Skeletal muscle tissue (tissue), 4 donors: Measurements from ENCODE around the gene TPRN. TPM values are rescaled to one million over a fixed set of nuclear protein-coding genes. Genes with fewer than 3 reads are reported as not detected.

Source experiments
- H3K27ac ChIP-seq: one replicate; pipeline ENCODE4 v1.7.0; 2013; ENCODE audit warnings: mild to moderate bottlenecking, low read depth, low read length, inconsistent platforms
- H3K27me3 ChIP-seq, 3 donors: one replicate each; pipeline ENCODE4 v1.7.0; 2013; ENCODE audit warnings: low read length in 3 of 3; ENCODE audit not compliant: control insufficient read depth in 3 of 3, insufficient read depth in 3 of 3
- H3K36me3 ChIP-seq, 3 donors: one replicate each; pipeline ENCODE4 v1.7.0; 2013; ENCODE audit warnings: low read length in 3 of 3; ENCODE audit not compliant: control insufficient read depth in 3 of 3, insufficient read depth in 3 of 3
- H3K4me1 ChIP-seq, 3 donors: one replicate each; pipeline ENCODE4 v1.7.0; 2013; ENCODE audit warnings: low read length in 3 of 3, mild to moderate bottlenecking in 3 of 3; ENCODE audit not compliant: control insufficient read depth in 3 of 3, insufficient read depth in 3 of 3
- H3K4me3 ChIP-seq, 3 donors: one replicate each; pipeline ENCODE4 v1.7.0; 2013; ENCODE audit warnings: low read length in 3 of 3
- H3K9ac ChIP-seq, 3 donors: one replicate each; pipeline ENCODE4 v1.7.0; 2013; ENCODE audit warnings: low read length in 3 of 3, mild to moderate bottlenecking in 3 of 3, moderate library complexity in 2 of 3, low read depth in 1 of 3
- H3K9me3 ChIP-seq, 3 donors: one replicate each; pipeline ENCODE4 v1.7.0; 2013; ENCODE audit warnings: low read length in 3 of 3; ENCODE audit not compliant: control insufficient read depth in 3 of 3
- total RNA-seq: library from RNA; depleted of rRNA; stranded (reverse); fragments of >200 nt; gene quantifications from one replicate; pipeline ENCODE4 v1.2.3, GENCODE V29; 2014
- donor health status: Osteomylitis.

TPRN gene
- total RNA-seq, 1 donor from 2014 or later, result 2.6 TPM

- Histone ChIP-seq H3K4me1 (peaks cover 14 to 34% (median 22%) of the 10 kb centered on the region in 3 donors), H3K9me3 (no peaks in the 10 kb centered on the region), H3K27me3 (no peaks in the 10 kb centered on the region), H3K9ac (peak overlapping the region in 2 of 3 donors; percentile 8 to 80), H3K4me3 (peak overlapping the region in 1 of 3 donors; percentile 58), H3K36me3 (peaks cover 0 to 2% (median 0%) of the 10 kb centered on the region in 3 donors), H3K27ac (no peak overlapping the region)
Measured at GRCh38 chr9:137218212-137218753, 17.7 kb upstream of the TPRN start.

GRCh38 chr9:137217276-137218211 lies 17.0 kb upstream of the TPRN start:
- Histone ChIP-seq H3K9me3 (no peaks in the 10 kb centered on the region), H3K27ac (peak overlapping the region; percentile 25), H3K36me3 (peaks cover 0 to 2% (median 0%) of the 10 kb centered on the region in 3 donors), H3K9ac (peak overlapping the region; percentile 2 to 80 (median 69)), H3K4me3 (peak overlapping the region; percentile 38 to 64 (median 58)), H3K27me3 (no peaks in the 10 kb centered on the region), H3K4me1 (peaks cover 8 to 27% (median 16%) of the 10 kb centered on the region in 3 donors)

- no peaks in the 10 kb centered on the region for H3K9me3 ChIP-seq
- peaks cover 8 to 27% (median 15%) of the 10 kb centered on the region in 3 donors for H3K4me1 ChIP-seq
- no peak overlapping the region for H3K4me3 ChIP-seq
- H3K36me3 ChIP-seq, result peaks cover 0 to 2% (median 0%) of the 10 kb centered on the region in 3 donors
- no peak overlapping the region for H3K27ac ChIP-seq
- no peaks in the 10 kb centered on the region for H3K27me3 ChIP-seq
- peak overlapping the region in 1 of 3 donors; percentile 69 for H3K9ac ChIP-seq
Measured at GRCh38 chr9:137216188-137216965, 15.8 kb upstream of the TPRN start.

- peaks cover 8 to 27% (median 14%) of the 10 kb centered on the region in 3 donors for H3K4me1 ChIP-seq
- no peak overlapping the region for H3K27ac ChIP-seq
- peaks cover 0 to 2% (median 0%) of the 10 kb centered on the region in 3 donors for H3K36me3 ChIP-seq
- no peak overlapping the region for H3K4me3 ChIP-seq
- H3K27me3 ChIP-seq, result no peaks in the 10 kb centered on the region
- no peaks in the 10 kb centered on the region for H3K9me3 ChIP-seq
- no peak overlapping the region for H3K9ac ChIP-seq
Measured at GRCh38 chr9:137215196-137215986, 14.8 kb upstream of the TPRN start.

- Histone ChIP-seq H3K4me1 (peaks cover 8 to 27% (median 14%) of the 10 kb centered on the region in 3 donors), H3K27me3 (no peaks in the 10 kb centered on the region), H3K4me3 (no peak overlapping the region), H3K9ac (no peak overlapping the region), H3K36me3 (peaks cover 0 to 2% (median 0%) of the 10 kb centered on the region in 3 donors), H3K9me3 (no peaks in the 10 kb centered on the region), H3K27ac (no peak overlapping the region)
Measured at GRCh38 chr9:137214620-137215019, 14.1 kb upstream of the TPRN start.

GRCh38 chr9:137213160-137214060 lies 12.9 kb upstream of the TPRN start:
- Histone ChIP-seq H3K9ac (no peak overlapping the region), H3K27ac (no peak overlapping the region), H3K9me3 (no peaks in the 10 kb centered on the region), H3K27me3 (no peaks in the 10 kb centered on the region), H3K4me3 (no peak overlapping the region), H3K4me1 (peaks cover 8 to 19% (median 14%) of the 10 kb centered on the region in 3 donors), H3K36me3 (peaks cover 0 to 6% (median 5%) of the 10 kb centered on the region in 3 donors)

GRCh38 chr9:137212520-137212919 lies 12.0 kb upstream of the TPRN start:
- no peak overlapping the region for H3K4me3 ChIP-seq
- H3K27me3 ChIP-seq, result no peaks in the 10 kb centered on the region
- H3K36me3 ChIP-seq, result peaks cover 1 to 6% (median 5%) of the 10 kb centered on the region in 3 donors
- no peak overlapping the region for H3K27ac ChIP-seq
- no peaks in the 10 kb centered on the region for H3K9me3 ChIP-seq
- no peak overlapping the region for H3K9ac ChIP-seq
- H3K4me1 ChIP-seq, result peaks cover 4 to 12% (median 7%) of the 10 kb centered on the region in 3 donors

- Histone ChIP-seq H3K27me3 (no peaks in the 10 kb centered on the region), H3K9me3 (no peaks in the 10 kb centered on the region), H3K4me3 (no peak overlapping the region), H3K4me1 (peaks cover 4 to 12% (median 5%) of the 10 kb centered on the region in 3 donors), H3K36me3 (peaks cover 3 to 12% (median 5%) of the 10 kb centered on the region in 3 donors), H3K27ac (no peak overlapping the region), H3K9ac (no peak overlapping the region)
Measured at GRCh38 chr9:137211532-137211931, 11.0 kb upstream of the TPRN start.
